SK-N-MC (cell line): ENCODE results near the gene LGALS7B.
"Not testable (repeated sequence)": the region's sequence is repeated elsewhere in the genome, so short reads cannot be mapped to it uniquely, and the experiment has no call there.

Experiments used
- DNase-seq: peaks from one replicate; pipeline ENCODE4 v3.0.0-alpha.2; 2011; ENCODE audit warnings: low read depth, low spot score
- H3K27ac ChIP-seq: fragments of 200-600 bp; sonication (generic); 2 replicates; pipeline ENCODE4 v1.5.1; 2016; ENCODE audit warnings: mixed run types
- H3K36me3 ChIP-seq: fragments of 200-600 bp; sonication (generic); 2 replicates; pipeline ENCODE4 v1.6.1; 2017; ENCODE audit warnings: antibody characterized with exemption, low read length, mixed read lengths; ENCODE audit not compliant: insufficient read depth
- H3K4me3 ChIP-seq: fragments of 200-600 bp; sonication (generic); 2 replicates; pipeline ENCODE4 v1.5.1; 2016
- H3K9ac ChIP-seq: fragments of 200-600 bp; sonication (generic); 2 replicates; pipeline ENCODE4 v1.8.0; 2017; ENCODE audit warnings: mixed run types, mixed read lengths; ENCODE audit not compliant: insufficient read length
- H3K9me3 ChIP-seq: fragments of 200-600 bp; sonication (generic); 2 replicates; pipeline ENCODE4 v1.6.1; 2017; ENCODE audit warnings: low read depth, mild to moderate bottlenecking, antibody characterized with exemption, low read length, moderate library complexity, mixed read lengths
- EZH2 ChIP-seq: fragments of 200-600 bp; sonication (generic); IDR thresholded peaks from one replicate; pipeline ENCODE4 v1.6.1; 2017; ENCODE audit warnings: antibody characterized with exemption
- FOXP2 ChIP-seq: optimal IDR thresholded peaks from 2 replicates; pipeline ENCODE3; 2011; ENCODE audit warnings: mild to moderate bottlenecking, moderate library complexity; ENCODE audit not compliant: insufficient read depth; ENCODE audit errors: extremely low read length, control extremely low read depth
- POLR2AphosphoS5 ChIP-seq: IDR thresholded peaks from 2 replicates; pipeline ENCODE4 v1.6.1; 2012; ENCODE audit warnings: mild to moderate bottlenecking, low read depth, low read length, borderline replicate concordance

Gene LGALS7B

GRCh38 chr19:38801359-38802095 lies 12.5 kb downstream of the LGALS7B start:
- no peak for TF ChIP-seq EZH2
- TF ChIP-seq POLR2AphosphoS5 = no peak
- no peak for TF ChIP-seq FOXP2
- no peak overlapping the region for H3K4me3 ChIP-seq
- H3K36me3 ChIP-seq = no peaks in the 10 kb centered on the region
- DNase-seq = no peak
- H3K9ac ChIP-seq = no peak overlapping the region
- H3K9me3 ChIP-seq = no peaks in the 10 kb centered on the region
- no peak overlapping the region for H3K27ac ChIP-seq

GRCh38 chr19:38803543-38803942 lies 14.5 kb downstream of the LGALS7B start:
- no peaks in the 10 kb centered on the region for H3K9me3 ChIP-seq
- H3K36me3 ChIP-seq = no peaks in the 10 kb centered on the region
- DNase-seq = no peak
- H3K4me3 ChIP-seq = no peak overlapping the region
- H3K27ac ChIP-seq = no peak overlapping the region
- no peak for TF ChIP-seq FOXP2
- no peak for TF ChIP-seq POLR2AphosphoS5
- TF ChIP-seq EZH2 = no peak
- H3K9ac ChIP-seq = no peak overlapping the region

- no peak for DNase-seq
- no peaks in the 10 kb centered on the region for H3K36me3 ChIP-seq
- H3K4me3 ChIP-seq = no peak overlapping the region
- no peak overlapping the region for H3K27ac ChIP-seq
- no peak for TF ChIP-seq POLR2AphosphoS5
- no peak for TF ChIP-seq EZH2
- no peak for TF ChIP-seq FOXP2
- no peak overlapping the region for H3K9ac ChIP-seq
- no peaks in the 10 kb centered on the region for H3K9me3 ChIP-seq
Measured at GRCh38 chr19:38805180-38805579, 16.2 kb downstream of the LGALS7B start.

- Histone ChIP-seq H3K9me3 (no peaks in the 10 kb centered on the region), H3K36me3 (no peaks in the 10 kb centered on the region), H3K9ac (no peak overlapping the region), H3K4me3 (no peak overlapping the region), H3K27ac (no peak overlapping the region)
- no peak for DNase-seq
- TF ChIP-seq FOXP2 = no peak
Measured at GRCh38 chr19:38806371-38806770, 17.4 kb downstream of the LGALS7B start.

- not testable (repeated sequence) for H3K36me3 ChIP-seq
Measured at GRCh38 chr19:38807374-38808098, 18.5 kb downstream of the LGALS7B start.

GRCh38 chr19:38808741-38809140 lies 19.7 kb downstream of the LGALS7B start:
- Histone ChIP-seq H3K27ac (no peak overlapping the region), H3K4me3 (no peak overlapping the region), H3K9me3 (no peaks in the 10 kb centered on the region), H3K36me3 (no peaks in the 10 kb centered on the region), H3K9ac (no peak overlapping the region)
- DNase-seq = no peak
- TF ChIP-seq EZH2 (no peak), POLR2AphosphoS5 (no peak), FOXP2 (no peak)

More at GRCh38 chr19:38807374-38808098, 18.5 kb downstream of the LGALS7B start:
- H3K9me3 ChIP-seq, H3K4me3 ChIP-seq, H3K27ac ChIP-seq, DNase-seq, H3K9ac ChIP-seq: not testable (repeated sequence)

GRCh38 chr19:38809592-38810252 lies 20.7 kb downstream of the LGALS7B start:
- no peak for TF ChIP-seq EZH2
- TF ChIP-seq FOXP2 = no peak
- TF ChIP-seq POLR2AphosphoS5 = no peak
- Histone ChIP-seq H3K36me3 (no peaks in the 10 kb centered on the region), H3K9ac (no peak overlapping the region), H3K27ac (no peak overlapping the region), H3K4me3 (no peak overlapping the region), H3K9me3 (no peaks in the 10 kb centered on the region)
- DNase-seq = no peak

- H3K4me3 ChIP-seq = no peak overlapping the region
- no peaks in the 10 kb centered on the region; the same call in 1 of the 2 replicates for H3K36me3 ChIP-seq
- no peak overlapping the region for H3K9ac ChIP-seq
- no peak overlapping the region for H3K27ac ChIP-seq
- no peak for DNase-seq
- TF ChIP-seq POLR2AphosphoS5 (no peak), FOXP2 (no peak), EZH2 (no peak)
- no peaks in the 10 kb centered on the region for H3K9me3 ChIP-seq
Measured at GRCh38 chr19:38812009-38812840, 23.2 kb downstream of the LGALS7B start.
